DMS53 treated with DMSO at 0.1 percent for 48 hours (cell line): ENCODE data around the gene ZNF44.

Source experiments
- DNase-seq: peaks from one replicate; lab custom pipeline; 2025; ENCODE audit not compliant: unreplicated experiment; lab: John Stamatoyannopoulos, UW

ZNF44 gene

GRCh38 chr19:12265921-12266704 lies 28.6 kb downstream of the ZNF44 start:
- DNase-seq, result no peak

GRCh38 chr19:12261554-12261953 lies 33.1 kb downstream of the ZNF44 start:
- DNase-seq, result no peak

GRCh38 chr19:12260861-12261260 lies 33.8 kb downstream of the ZNF44 start:
- no peak for DNase-seq

GRCh38 chr19:12260236-12260635 lies 34.4 kb downstream of the ZNF44 start:
- DNase-seq, result no peak

GRCh38 chr19:12255372-12255771 lies 39.3 kb downstream of the ZNF44 start:
- no peak for DNase-seq

- DNase-seq, result no peak
These were observed 47.0 kb downstream of the ZNF44 start for GRCh38 chr19:12247644-12248222.

- no peak for DNase-seq
These were observed 50.3 kb downstream of the ZNF44 start for GRCh38 chr19:12244370-12244769.

GRCh38 chr19:12237143-12237839 lies 57.4 kb downstream of the ZNF44 start:
- DNase-seq, result no peak

- DNase-seq, result no peak
These were observed 61.7 kb downstream of the ZNF44 start for GRCh38 chr19:12232961-12233360.

- DNase-seq, result no peak
These were observed 63.6 kb downstream of the ZNF44 start for GRCh38 chr19:12230751-12231733.

- no peak for DNase-seq
These were observed 64.7 kb downstream of the ZNF44 start for GRCh38 chr19:12229990-12230389.

GRCh38 chr19:12224676-12225075 lies 70.0 kb downstream of the ZNF44 start:
- DNase-seq, result no peak

GRCh38 chr19:12222980-12223630 lies 71.6 kb downstream of the ZNF44 start:
- no peak for DNase-seq
